Mesothelial cell of epicardium (in vitro differentiated cells): ENCODE measurements around the gene RNF213. TPM values are rescaled to one million over a fixed set of nuclear protein-coding genes. Genes with fewer than 3 reads are reported as not detected.

Source experiments
- DNase-seq, 2 experiments: peaks; one replicate each; pipeline ENCODE4 v3.0.0; 2021; ENCODE audit warnings: low spot score in 2 of 2; ENCODE audit not compliant: unreplicated experiment in 2 of 2
- H3K27ac Mint-ChIP-seq: 2 replicates; pipeline ENCODE4 v1.8.0; 2021; ENCODE audit warnings: mixed read lengths
- H3K27me3 Mint-ChIP-seq: 2 replicates; pipeline ENCODE4 v1.8.0; 2021; ENCODE audit warnings: low read depth, mixed read lengths
- H3K36me3 Mint-ChIP-seq: 2 replicates; pipeline ENCODE4 v1.8.0; 2021; ENCODE audit warnings: mixed read lengths
- H3K4me1 Mint-ChIP-seq: 2 replicates; pipeline ENCODE4 v1.8.0; 2021; ENCODE audit warnings: mixed read lengths
- H3K4me3 Mint-ChIP-seq: 2 replicates; pipeline ENCODE4 v1.8.0; 2021; ENCODE audit warnings: mild to moderate bottlenecking, moderate library complexity, mixed read lengths
- H3K9me3 Mint-ChIP-seq: 2 replicates; pipeline ENCODE4 v1.8.0; 2021; ENCODE audit warnings: mixed read lengths
- CTCF ChIP-seq: fragments of 200-600 bp; sonication (generic); IDR thresholded peaks from one replicate; pipeline ENCODE4 v1.5.0; 2021; ENCODE audit warnings: antibody characterized with exemption; ENCODE audit not compliant: unreplicated experiment
- total RNA-seq: library from RNA; stranded (reverse); gene quantifications from 3 replicates; pipeline ENCODE4 v1.2.1, GENCODE V29; 2021

The RNF213 gene
- total RNA-seq, 1 donor from 2014 or later: 76.7 TPM

- no peak for TF ChIP-seq CTCF
- no peaks in the 10 kb centered on the region for H3K9me3 Mint-ChIP-seq
- H3K27ac Mint-ChIP-seq: peak overlapping the region; percentile 11
- peak in 1 of 2 experiments; percentile 54 for DNase-seq
- H3K27me3 Mint-ChIP-seq: no peaks in the 10 kb centered on the region
- peaks cover 5% of the 10 kb centered on the region for H3K4me1 Mint-ChIP-seq
- peaks cover 9% of the 10 kb centered on the region for H3K36me3 Mint-ChIP-seq
- no peak overlapping the region for H3K4me3 Mint-ChIP-seq
Observed at GRCh38 chr17:80279895-80280294, 19.2 kb downstream of the RNF213 start.

GRCh38 chr17:80281516-80281915 lies 20.9 kb downstream of the RNF213 start:
- TF ChIP-seq CTCF: no peak

GRCh38 chr17:80283116-80283852 lies 22.6 kb downstream of the RNF213 start:
- Mint-ChIP-seq H3K36me3 (peaks cover 9% of the 10 kb centered on the region), H3K4me1 (peaks cover 5% of the 10 kb centered on the region), H3K27me3 (no peaks in the 10 kb centered on the region), H3K9me3 (no peaks in the 10 kb centered on the region), H3K4me3 (no peak overlapping the region), H3K27ac (no peak overlapping the region)
- no peak for TF ChIP-seq CTCF
- DNase-seq: no peak

More at GRCh38 chr17:80281516-80281915, 20.9 kb downstream of the RNF213 start:
- Mint-ChIP-seq H3K27ac (no peak overlapping the region), H3K4me1 (peaks cover 5% of the 10 kb centered on the region), H3K9me3 (no peaks in the 10 kb centered on the region), H3K36me3 (peaks cover 7% of the 10 kb centered on the region), H3K4me3 (no peak overlapping the region), H3K27me3 (no peaks in the 10 kb centered on the region)
- no peak for DNase-seq

- Mint-ChIP-seq H3K9me3 (no peaks in the 10 kb centered on the region), H3K4me1 (peaks cover 5% of the 10 kb centered on the region), H3K36me3 (peaks cover 9% of the 10 kb centered on the region), H3K27me3 (no peaks in the 10 kb centered on the region), H3K27ac (no peak overlapping the region), H3K4me3 (no peak overlapping the region)
- no peak for TF ChIP-seq CTCF
- no peak for DNase-seq
Observed at GRCh38 chr17:80284631-80285030, 24.0 kb downstream of the RNF213 start.

- no peak for TF ChIP-seq CTCF
- H3K4me3 Mint-ChIP-seq: no peak overlapping the region
- H3K4me1 Mint-ChIP-seq: no peaks in the 10 kb centered on the region
- no peaks in the 10 kb centered on the region for H3K27me3 Mint-ChIP-seq
- H3K9me3 Mint-ChIP-seq: no peaks in the 10 kb centered on the region
- no peak overlapping the region for H3K27ac Mint-ChIP-seq
- peaks cover 8% of the 10 kb centered on the region for H3K36me3 Mint-ChIP-seq
- DNase-seq: no peak
Observed at GRCh38 chr17:80285237-80285920, 24.7 kb downstream of the RNF213 start.
